GM19238 (cell line): ENCODE measurements around the gene RAPGEF3.

Source experiments
- DNase-seq: peaks from one replicate; pipeline ENCODE4 v3.0.0; 2011; ENCODE audit warnings: low spot score; ENCODE audit not compliant: insufficient read length

Gene RAPGEF3

DNA sequence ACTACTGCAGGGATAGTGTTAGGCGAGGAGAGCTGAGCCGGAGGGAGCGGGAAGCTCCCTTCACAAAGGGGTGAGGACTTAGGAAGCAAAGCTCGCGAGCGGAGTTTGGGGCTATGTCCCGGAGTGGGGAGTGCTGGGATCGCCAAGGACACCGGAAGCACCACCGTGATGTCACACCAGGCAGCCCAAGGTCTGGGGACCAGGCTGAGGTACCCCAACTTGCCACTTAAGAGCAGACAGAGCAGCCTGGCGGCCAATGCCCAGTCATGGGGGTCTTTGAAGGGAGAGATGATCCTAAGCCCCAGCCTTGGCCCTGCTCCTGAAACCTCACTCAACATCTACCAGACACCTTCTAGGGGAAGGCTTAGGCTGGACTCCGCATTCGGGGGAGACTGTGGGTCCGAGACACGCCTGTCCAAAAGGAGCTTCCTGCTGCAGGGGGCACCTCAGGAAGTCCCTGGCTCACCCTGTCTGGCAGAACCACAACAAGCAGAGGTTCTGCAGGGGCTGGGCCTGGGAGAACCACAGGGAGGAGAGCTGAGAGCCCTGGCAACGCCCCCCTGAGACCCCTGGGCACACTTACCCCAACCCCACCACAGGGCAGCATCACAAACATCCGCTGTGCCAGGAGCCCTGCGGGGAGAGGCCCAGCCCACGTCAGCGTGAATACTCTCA is 32.1 kb upstream of the RAPGEF3 start:
- DNase-seq, result no peak

- no peak for DNase-seq
These were observed 31.2 kb upstream of the RAPGEF3 start for GRCh38 chr12:47789712-47790489.

- no peak for DNase-seq
These were observed 30.5 kb upstream of the RAPGEF3 start for GRCh38 chr12:47789141-47789540.

DNA sequence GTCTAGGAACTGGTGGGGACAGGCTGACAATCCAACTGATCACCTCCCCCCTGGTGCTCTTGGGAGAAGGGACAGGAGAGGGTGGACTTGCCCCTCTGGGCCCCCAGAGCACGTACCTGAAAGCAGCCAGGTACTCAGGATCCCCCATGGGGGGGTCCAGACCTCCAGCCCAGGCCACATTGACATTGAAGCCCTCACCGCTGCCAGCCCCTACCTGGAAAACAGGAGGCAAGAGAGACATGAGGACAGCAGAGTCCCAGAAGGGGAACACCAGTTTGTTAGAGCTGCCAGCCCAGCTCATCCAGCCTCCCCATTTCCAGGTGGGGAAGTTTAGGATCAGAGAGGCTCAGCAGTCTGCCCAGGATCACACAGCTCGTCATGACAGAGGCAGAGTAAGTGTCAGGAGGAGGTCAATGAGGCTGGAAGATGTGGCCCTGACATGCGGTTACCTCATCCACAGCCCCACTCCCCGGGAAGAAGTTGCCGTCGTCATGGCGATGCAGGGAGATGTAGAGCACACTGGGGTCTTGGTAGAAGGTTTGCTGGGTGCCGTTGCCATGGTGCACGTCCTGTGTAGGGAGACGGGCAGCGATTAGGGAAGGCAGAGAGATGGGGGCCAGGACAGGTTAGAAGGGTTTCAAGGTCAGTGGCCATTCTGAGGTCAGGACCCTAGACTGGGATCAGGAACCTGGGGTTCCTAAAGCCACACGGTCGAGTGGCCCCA is 29.1 kb upstream of the RAPGEF3 start:
- DNase-seq, result no peak

DNA sequence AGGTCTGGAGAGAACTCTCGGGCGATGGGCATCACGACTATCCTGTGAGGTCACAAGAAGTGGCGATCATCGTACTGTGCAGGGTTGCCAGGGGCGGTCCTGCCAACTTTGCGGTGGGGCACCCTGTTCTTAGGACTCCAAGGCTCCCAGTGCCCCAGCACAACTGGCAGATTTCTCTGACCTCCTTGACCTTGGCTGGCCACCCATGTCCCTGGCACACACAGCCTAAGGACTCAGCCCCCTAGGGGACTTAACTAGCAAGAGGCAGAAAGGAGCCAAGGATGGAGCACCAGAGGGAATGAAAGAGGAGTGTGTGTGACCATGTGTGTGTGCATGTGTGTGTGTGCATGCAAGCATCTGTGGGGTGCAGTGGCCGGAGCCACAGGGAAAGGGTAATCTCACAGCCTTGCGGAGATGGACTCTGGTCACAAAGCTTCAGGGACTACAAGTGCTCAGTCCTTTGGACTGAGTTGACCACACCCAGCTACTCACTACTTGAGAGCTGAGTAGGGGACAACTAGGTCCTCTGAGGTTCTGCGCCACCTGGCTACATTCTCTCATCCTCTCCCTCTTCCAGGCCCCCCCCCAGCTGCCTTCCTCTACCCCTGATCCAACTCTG is 28.1 kb upstream of the RAPGEF3 start:
- no peak for DNase-seq

DNA sequence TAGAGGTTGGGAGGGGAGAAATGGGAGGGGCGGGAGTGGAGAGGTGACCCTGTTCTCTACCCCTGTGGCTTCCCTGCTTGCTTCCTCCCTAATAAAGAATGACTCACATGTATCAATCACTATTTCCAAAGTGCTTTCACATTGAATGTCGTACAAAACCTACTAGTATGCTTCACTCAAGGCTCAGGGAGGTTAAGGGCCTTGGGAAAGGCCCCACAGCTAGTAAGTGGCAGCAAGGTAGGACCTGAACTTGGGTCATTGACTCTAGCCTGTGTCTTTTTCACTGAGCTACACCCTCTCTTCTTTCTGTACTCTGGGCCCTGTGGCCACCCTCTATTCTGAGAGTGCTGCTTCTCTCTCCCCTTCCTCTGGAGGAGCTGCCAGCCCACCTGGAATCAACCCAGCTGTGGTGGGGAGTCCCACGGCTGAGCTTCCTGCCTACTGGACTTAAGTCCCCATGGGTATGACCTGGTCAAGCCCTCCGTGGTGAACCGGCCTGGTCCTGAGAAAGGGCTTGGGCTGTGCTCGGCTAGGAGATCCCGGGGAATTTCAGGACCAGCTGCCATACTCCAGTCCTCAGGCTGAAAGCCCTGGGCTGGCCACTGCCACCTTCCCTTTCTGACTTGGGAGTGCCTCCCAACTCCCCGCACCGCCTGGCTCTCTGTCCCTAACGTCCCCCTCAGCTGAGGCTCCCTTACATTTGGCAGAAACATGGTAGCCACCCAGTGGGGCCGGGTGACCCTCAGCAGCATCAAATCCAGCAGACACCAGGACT is 27.4 kb upstream of the RAPGEF3 start:
- no peak for DNase-seq

DNA sequence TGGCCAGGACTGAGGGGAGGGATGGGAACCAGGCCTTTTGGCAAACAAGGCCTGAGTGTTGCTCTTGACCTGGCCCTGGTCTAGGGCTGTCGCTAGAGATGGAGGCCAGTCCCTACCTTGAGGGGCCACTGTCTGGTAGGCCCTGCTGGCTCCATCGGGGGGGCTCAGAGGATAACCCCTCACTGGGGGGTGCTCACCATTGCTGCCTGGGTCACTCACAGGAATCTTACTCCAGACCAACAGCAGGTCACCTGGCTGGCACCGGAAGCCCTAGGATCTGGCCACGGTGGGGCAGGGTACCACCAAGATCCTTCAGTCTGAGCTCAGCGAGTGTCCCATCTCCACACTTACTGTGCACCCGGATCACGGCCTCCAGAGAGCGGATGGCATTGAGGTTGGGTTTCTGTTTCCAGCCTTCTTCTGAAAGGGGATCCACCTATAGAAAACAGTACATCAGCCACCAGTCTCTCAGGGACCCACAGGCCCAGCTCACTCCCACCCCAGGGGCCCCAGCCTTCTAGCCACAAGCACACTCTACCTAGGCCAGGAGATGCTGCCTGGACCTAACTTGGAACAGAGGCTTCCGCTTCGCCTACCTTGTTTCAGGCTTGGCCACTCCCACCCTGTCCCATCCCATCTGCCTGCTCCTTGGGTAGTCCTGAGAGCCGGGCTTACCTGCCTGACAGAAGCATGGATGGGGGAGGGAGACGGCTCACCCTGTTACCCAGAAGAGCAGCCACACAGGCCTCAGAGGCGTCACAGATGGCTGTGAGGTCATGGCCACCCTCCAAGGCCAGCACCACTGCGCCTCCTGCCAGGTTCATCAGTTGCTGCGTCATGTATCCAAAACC is 26.6 kb upstream of the RAPGEF3 start:
- DNase-seq, result no peak

DNA sequence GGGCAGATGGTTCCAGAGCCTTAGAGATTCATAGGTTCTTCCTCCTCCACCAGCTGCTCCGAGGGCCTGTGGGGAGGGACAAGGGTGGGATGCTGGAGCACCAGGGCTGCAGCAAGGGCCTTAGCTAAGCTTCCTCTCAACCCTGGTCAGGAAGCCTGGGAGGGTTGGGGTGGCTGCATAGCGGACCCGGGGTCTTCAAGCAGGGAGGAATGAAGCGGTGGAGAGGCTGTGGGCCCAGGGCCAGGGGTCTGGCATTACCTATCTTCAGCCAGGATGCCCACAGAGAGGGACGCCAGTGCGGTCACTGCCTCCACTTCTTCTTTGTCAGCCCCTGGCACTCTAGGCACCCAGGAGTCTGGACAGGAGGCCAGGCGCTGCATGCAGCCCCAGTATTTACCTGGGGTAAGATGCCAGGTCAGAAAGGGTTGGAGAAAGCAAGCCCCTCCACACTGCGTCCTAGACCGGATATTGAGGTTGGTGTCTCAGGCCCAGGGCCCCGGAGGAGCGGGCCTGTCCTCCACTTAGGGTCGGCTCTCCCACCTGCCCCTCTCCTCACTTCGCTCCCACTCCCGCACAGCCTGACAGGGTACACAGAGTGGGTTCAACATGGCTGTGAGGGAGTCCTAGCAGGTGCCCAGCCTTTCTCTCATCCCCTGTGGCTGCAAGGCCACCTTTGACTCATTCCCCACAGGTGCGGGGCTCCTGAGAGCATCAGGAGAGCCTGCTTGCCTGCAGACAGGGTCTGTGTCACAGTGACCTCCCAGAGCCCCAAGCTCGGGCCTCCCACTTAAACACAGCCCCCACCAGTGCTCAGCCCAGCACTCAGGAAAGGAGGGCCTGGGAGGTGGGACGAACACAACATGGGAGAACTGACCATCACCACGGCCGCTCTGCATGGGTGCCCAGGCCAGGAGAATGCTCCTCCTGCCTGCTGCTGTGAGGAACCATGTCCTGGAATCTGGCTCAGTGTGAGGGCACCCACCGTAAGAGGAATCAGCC is 25.4 kb upstream of the RAPGEF3 start:
- no peak for DNase-seq

GRCh38 chr12:47783024-47783755 is 24.5 kb upstream of the RAPGEF3 start:
- no peak for DNase-seq

- no peak for DNase-seq
These were observed 23.7 kb upstream of the RAPGEF3 start for GRCh38 chr12:47782372-47782770.

- DNase-seq, result no peak
These were observed 23.0 kb upstream of the RAPGEF3 start for GRCh38 chr12:47781479-47782371.

GRCh38 chr12:47779943-47780504 is 21.3 kb upstream of the RAPGEF3 start:
- no peak for DNase-seq

- peak; percentile 83 for DNase-seq
These were observed 20.7 kb upstream of the RAPGEF3 start for GRCh38 chr12:47779301-47779942.

- no peak for DNase-seq
These were observed 20.2 kb upstream of the RAPGEF3 start for GRCh38 chr12:47778881-47779280.

DNA sequence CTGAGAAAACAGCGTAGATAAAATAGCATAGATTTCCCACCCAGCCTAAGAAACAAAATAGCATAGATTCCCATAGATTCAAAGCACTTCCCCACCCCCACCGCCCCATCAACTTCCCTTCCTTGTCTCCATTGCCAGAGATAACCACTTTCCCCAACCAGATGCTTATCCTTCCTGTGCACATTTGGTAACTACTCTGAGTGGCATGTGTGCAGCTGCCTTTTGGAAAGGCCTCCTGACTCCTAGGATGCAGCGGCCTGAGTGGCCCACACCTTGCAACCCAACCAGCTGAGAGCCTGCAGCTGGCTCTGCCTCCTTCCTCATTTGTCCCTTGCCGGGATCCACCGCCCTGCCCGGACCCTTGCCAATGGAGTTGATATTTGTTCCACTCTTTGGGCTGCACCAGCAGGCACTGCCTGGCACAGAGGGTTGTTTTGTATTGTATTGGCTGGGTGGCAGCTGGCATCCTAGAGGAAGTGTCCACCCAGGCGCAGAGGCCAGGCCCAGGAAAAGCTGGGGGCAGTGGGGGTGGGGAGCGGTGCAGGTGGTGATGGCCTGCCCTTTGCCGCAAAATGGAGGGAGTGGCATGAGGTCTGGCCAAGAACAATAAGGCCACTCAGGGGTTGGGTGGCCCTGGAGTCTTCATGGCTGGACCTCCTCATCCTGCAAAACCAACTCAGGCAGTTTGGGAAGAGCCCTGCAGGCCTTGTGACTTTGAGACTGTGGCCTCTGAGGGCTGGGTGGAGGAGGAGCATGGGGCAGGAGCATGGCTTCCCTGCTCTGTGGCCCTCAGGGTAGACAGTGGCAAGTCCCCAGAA is 19.3 kb upstream of the RAPGEF3 start:
- DNase-seq, result no peak

GRCh38 chr12:47777151-47777550 is 18.5 kb upstream of the RAPGEF3 start:
- no peak for DNase-seq
